Sigmoid colon (tissue), 7 donors: ENCODE measurements around the gene PRTFDC1. TPM values are rescaled to one million over a fixed set of nuclear protein-coding genes. Genes with fewer than 3 reads are reported as not detected.

ENCODE experiments used
- DNase-seq: peaks from one replicate; pipeline ENCODE4 v3.0.0-alpha.2; 2019
- H3K27ac ChIP-seq, 4 donors: fragments of 200-600 bp; sonication (generic); one replicate each; pipeline ENCODE4 v1.5.1; 2016 to 2019; ENCODE audit warnings: mild to moderate bottlenecking in 1 of 4
- H3K27me3 ChIP-seq, 3 donors: fragments of 200-600 bp; sonication (generic); one replicate each; pipeline ENCODE4 v1.5.1; 2019; ENCODE audit warnings: mild to moderate bottlenecking in 1 of 3
- H3K36me3 ChIP-seq, 4 donors: fragments of 200-600 bp; sonication (generic); one replicate each; pipeline ENCODE4 v1.5.1; 2016 to 2019
- H3K4me1 ChIP-seq, 4 donors: fragments of 200-600 bp; sonication (generic); one replicate each; pipeline ENCODE4 v1.5.1; 2017 to 2019
- H3K4me3 ChIP-seq, 4 donors: fragments of 200-600 bp; sonication (generic); one replicate each; pipeline ENCODE4 v1.5.1; 2017 to 2019; ENCODE audit warnings: mild to moderate bottlenecking in 2 of 4, moderate library complexity in 1 of 4
- H3K9me3 ChIP-seq, 4 donors: fragments of 200-600 bp in 3 of 4; sonication (generic) in 3 of 4; one replicate each; pipeline versions ENCODE4 v1.5.1 to v1.6.1; 2013 to 2019
- CTCF ChIP-seq, 4 experiments: fragments of 450-650 bp in 3 of 4; fragments of 200-600 bp in 1 of 4; IDR thresholded peaks; one replicate each; pipeline ENCODE4 v1.5.1; 2016 to 2019; ENCODE audit warnings: antibody characterized with exemption in 4 of 4, mild to moderate bottlenecking in 3 of 4, moderate library complexity in 2 of 4
- EP300 ChIP-seq, 4 donors: sonication (generic); formaldehyde crosslinking; IDR thresholded peaks; one replicate each; pipeline ENCODE4 v1.6.1; 2017; ENCODE audit warnings: antibody characterized with exemption in 4 of 4
- POLR2A ChIP-seq, 2 donors: fragments of 450-650 bp; IDR thresholded peaks; one replicate each; pipeline ENCODE4 v1.6.1; 2016; ENCODE audit warnings: antibody characterized with exemption in 2 of 2, mild to moderate bottlenecking in 2 of 2, moderate library complexity in 2 of 2
- POLR2AphosphoS5 ChIP-seq, 4 donors: sonication (generic); formaldehyde crosslinking; IDR thresholded peaks; one replicate each; pipeline ENCODE4 v1.6.1; 2017; ENCODE audit warnings: antibody characterized with exemption in 4 of 4
- WGBS, 2 donors: extraction: QIAGEN DNeasy Blood & Tissue Kit; methylation state at CpG; one replicate each; pipeline ENCODE4 v1.1.7; 2013; 5-methylcytosine and 5-hydroxymethylcytosine counted together
- intact Hi-C: fragments of 100-400 bp; cut with DNase I; formaldehyde crosslinking; loops from one replicate; pipeline ENCODE4 v1.15.1; 2023
- polyA plus RNA-seq, 3 donors: library from polyadenylated mRNA; stranded (reverse); fragments of 200-250 nt; gene quantifications; one replicate each; pipeline ENCODE4 v1.2.3, GENCODE V29; 2013
- total RNA-seq, 4 donors: library from RNA; depleted of rRNA; stranded (reverse); fragments of >200 nt; gene quantifications; one replicate each; pipeline ENCODE4 v1.1.0, GENCODE V29; 2016
- donor health status: healthy with polysubstance abuse.
- donor health status: Bipolar disorder and iron deficiency.
- donor health status: healthy.

PRTFDC1 gene
- total and polyA plus RNA-seq, 7 donors: 6.0 to 17.2 (median 9.6) TPM

GRCh38 chr10:24916365-24916764 is 36.0 kb downstream of the PRTFDC1 start:
- intact Hi-C loops: no loop called here
- no peaks in the 10 kb centered on the region for H3K27me3 ChIP-seq
- 83 to 91% methylated on average over 2 of the region's 2 CpGs for WGBS, 2 donors

GRCh38 chr10:24915304-24915703 is 37.1 kb downstream of the PRTFDC1 start:
- Histone ChIP-seq H3K4me1 (no peaks in the 10 kb centered on the region), H3K9me3 (no peaks in the 10 kb centered on the region), H3K4me3 (no peak overlapping the region), H3K27ac (no peak overlapping the region), H3K27me3 (no peaks in the 10 kb centered on the region), H3K36me3 (no peaks in the 10 kb centered on the region)
- no peak for DNase-seq
- TF ChIP-seq CTCF (IDR thresholded peaks at IDR 0.05) (no peak), POLR2AphosphoS5 (IDR thresholded peaks at IDR 0.05) (no peak), EP300 (IDR thresholded peaks at IDR 0.05) (no peak), POLR2A (IDR thresholded peaks at IDR 0.05) (no peak)
- intact Hi-C loops: no loop called here

More at GRCh38 chr10:24916365-24916764, 36.0 kb downstream of the PRTFDC1 start:
- H3K4me3 ChIP-seq: no peak overlapping the region
- TF ChIP-seq CTCF (IDR thresholded peaks at IDR 0.05) (no peak), EP300 (IDR thresholded peaks at IDR 0.05) (no peak), POLR2AphosphoS5 (IDR thresholded peaks at IDR 0.05) (no peak), POLR2A (IDR thresholded peaks at IDR 0.05) (no peak)
- no peak overlapping the region for H3K27ac ChIP-seq
- H3K9me3 ChIP-seq: no peaks in the 10 kb centered on the region
- no peaks in the 10 kb centered on the region for H3K36me3 ChIP-seq
- no peak for DNase-seq
- H3K4me1 ChIP-seq: peaks cover 0 to 3% (median 0%) of the 10 kb centered on the region in 4 donors

- H3K27me3 ChIP-seq: no peaks in the 10 kb centered on the region
- H3K9me3 ChIP-seq: no peaks in the 10 kb centered on the region
- TF ChIP-seq CTCF (IDR thresholded peaks at IDR 0.05) (no peak), POLR2A (IDR thresholded peaks at IDR 0.05) (no peak), POLR2AphosphoS5 (IDR thresholded peaks at IDR 0.05) (no peak), EP300 (IDR thresholded peaks at IDR 0.05) (no peak)
- H3K4me1 ChIP-seq: no peaks in the 10 kb centered on the region
- no peak for DNase-seq
- WGBS, 2 donors: 86 to 89% methylated on average over 1 of the region's 1 CpG
- intact Hi-C loops: no loop called here
- H3K4me3 ChIP-seq: no peak overlapping the region
- H3K36me3 ChIP-seq: no peaks in the 10 kb centered on the region
- no peak overlapping the region for H3K27ac ChIP-seq
These were observed 38.3 kb downstream of the PRTFDC1 start for GRCh38 chr10:24914148-24914547.

GRCh38 chr10:24912215-24912614 is 40.2 kb downstream of the PRTFDC1 start:
- no peaks in the 10 kb centered on the region for H3K4me1 ChIP-seq
- no peak overlapping the region for H3K27ac ChIP-seq
- no peak for DNase-seq
- intact Hi-C loops: no loop called here
- no peaks in the 10 kb centered on the region for H3K9me3 ChIP-seq
- TF ChIP-seq EP300 (IDR thresholded peaks at IDR 0.05) (no peak), POLR2AphosphoS5 (IDR thresholded peaks at IDR 0.05) (no peak), POLR2A (IDR thresholded peaks at IDR 0.05) (no peak), CTCF (IDR thresholded peaks at IDR 0.05) (no peak)
- 6 to 23% methylated on average over 2 of the region's 2 CpGs for WGBS, 2 donors
- no peak overlapping the region for H3K4me3 ChIP-seq
- H3K27me3 ChIP-seq: no peaks in the 10 kb centered on the region
- no peaks in the 10 kb centered on the region for H3K36me3 ChIP-seq

GRCh38 chr10:24911029-24911428 is 41.4 kb downstream of the PRTFDC1 start:
- no peak overlapping the region for H3K4me3 ChIP-seq
- WGBS, 2 donors: 85 to 95% methylated on average over 2 of the region's 2 CpGs
- intact Hi-C loops: no loop called here

More at GRCh38 chr10:24911029-24911428, 41.4 kb downstream of the PRTFDC1 start:
- H3K4me1 ChIP-seq: no peaks in the 10 kb centered on the region
- no peak for DNase-seq
- H3K36me3 ChIP-seq: no peaks in the 10 kb centered on the region
- TF ChIP-seq POLR2AphosphoS5 (IDR thresholded peaks at IDR 0.05) (no peak), POLR2A (IDR thresholded peaks at IDR 0.05) (no peak), EP300 (IDR thresholded peaks at IDR 0.05) (no peak), CTCF (IDR thresholded peaks at IDR 0.05) (no peak)
- H3K27ac ChIP-seq: no peak overlapping the region
- H3K9me3 ChIP-seq: no peaks in the 10 kb centered on the region
- H3K27me3 ChIP-seq: no peaks in the 10 kb centered on the region
